Esophagus squamous epithelium (tissue), 5 donors: ENCODE results near the gene FH. TPM values are rescaled to one million over a fixed set of nuclear protein-coding genes. Genes with fewer than 3 reads are reported as not detected.

Experiments
- DNase-seq: peaks from one replicate; lab custom pipeline; 2025; lab: John Stamatoyannopoulos, UW
- H3K27ac ChIP-seq, 4 donors: fragments of 200-600 bp; sonication (generic); one replicate each; pipeline ENCODE4 v1.5.1; 2016 to 2019; ENCODE audit warnings: mild to moderate bottlenecking in 1 of 4
- H3K27me3 ChIP-seq, 4 donors: fragments of 200-600 bp; sonication (generic); 1 replicate in 3 of 4; 2 replicates in 1 of 4; pipeline versions ENCODE4 v1.5.1 to v1.6.0; 2017 to 2021; ENCODE audit warnings: antibody characterized with exemption in 1 of 4
- H3K36me3 ChIP-seq, 3 donors: fragments of 200-600 bp; sonication (generic); one replicate each; pipeline ENCODE4 v1.5.1; 2016 to 2019
- H3K4me1 ChIP-seq, 3 donors: fragments of 200-600 bp; sonication (generic); one replicate each; pipeline ENCODE4 v1.5.1; 2017 to 2019
- H3K4me3 ChIP-seq, 4 donors: fragments of 200-600 bp; sonication (generic); 1 replicate in 3 of 4; 2 replicates in 1 of 4; pipeline ENCODE4 v1.5.1; 2016 to 2019; ENCODE audit warnings: mild to moderate bottlenecking in 2 of 4, moderate library complexity in 1 of 4
- H3K9me3 ChIP-seq, 3 donors: fragments of 200-600 bp; sonication (generic); one replicate each; pipeline ENCODE4 v1.5.1; 2016 to 2019
- POLR2A ChIP-seq, 4 donors: fragments of 450-650 bp; IDR thresholded peaks; one replicate each; pipeline ENCODE4 v1.6.1; 2017; ENCODE audit warnings: antibody characterized with exemption in 4 of 4, mild to moderate bottlenecking in 4 of 4, moderate library complexity in 3 of 4
- WGBS, 2 donors: methylation state at CpG; one replicate each; pipeline ENCODE4 v1.1.5; 2018; 5-methylcytosine and 5-hydroxymethylcytosine counted together
- intact Hi-C: fragments of 100-400 bp; cut with DNase I; formaldehyde crosslinking; loops from one replicate; pipeline ENCODE4 v1.15.0; 2022
- total RNA-seq, 4 donors: library from RNA; depleted of rRNA; stranded (reverse); fragments of >200 nt; gene quantifications; one replicate each; pipeline ENCODE4 v1.1.0, GENCODE V29; 2016
- TF ChIP-seq, protein P1 (sequence below), 6 experiments: fragments of 450-650 bp in 4 of 6; fragments of 200-600 bp in 2 of 6; sonication (generic) in 2 of 6; IDR thresholded peaks; one replicate each; pipeline ENCODE4 v1.5.1; 2016 to 2019; ENCODE audit warnings: antibody characterized with exemption in 6 of 6, mild to moderate bottlenecking in 4 of 6, moderate library complexity in 4 of 6
- donor health status: DM: yes; HTN: yes; CAD: no.

FH gene
- 100 to 1,000 TPM in 1 of 4 donors, 10 to 100 TPM in 3; 44.6 to 101 (median 70.0) TPM for total RNA-seq

DNA sequence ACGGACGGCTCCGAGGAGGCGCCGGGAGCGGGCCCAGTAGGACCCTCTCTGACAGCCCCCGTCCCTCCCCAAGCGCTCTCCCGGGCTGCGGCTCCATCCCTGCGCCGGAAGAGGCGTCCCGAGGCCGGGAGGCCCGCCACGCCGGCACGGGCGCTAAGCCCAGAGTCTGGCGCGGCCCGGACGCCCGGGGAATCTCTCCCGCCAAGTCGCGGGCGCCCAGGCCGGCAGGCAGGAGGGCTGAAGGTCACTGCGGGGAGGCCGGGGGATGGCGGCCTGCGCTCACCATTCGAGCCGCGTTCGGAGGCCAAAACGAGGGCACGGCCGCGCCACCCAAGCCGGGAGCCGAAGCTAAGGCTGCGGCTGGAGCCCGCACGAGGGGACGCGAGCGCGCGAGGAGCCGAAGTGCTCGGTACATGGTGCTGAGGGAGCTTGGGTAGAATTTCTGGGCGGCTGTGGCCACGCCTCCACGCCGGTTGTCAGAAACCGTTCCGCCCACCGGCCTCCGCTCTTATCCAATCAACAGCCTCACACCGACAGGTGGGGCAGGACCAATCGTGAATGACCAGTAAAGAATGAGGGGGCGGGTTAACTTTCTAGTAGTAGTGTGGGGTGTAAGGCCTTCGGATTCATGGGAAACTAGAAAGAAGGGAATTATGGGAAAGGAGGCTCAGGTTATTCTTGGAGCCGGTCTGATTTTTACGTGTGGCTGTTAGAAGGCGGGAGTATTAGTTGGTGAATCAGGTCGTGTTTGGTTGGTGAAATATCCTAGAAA, at the start of gene FH:
TSS of gene FH (minus strand) at position 448 of the 772 bp plus-strand sequence. CDS start at position 415, 33 bp downstream.
- Histone ChIP-seq H3K27ac (peak within 1 kb of the TSS; percentile 88 to 96 (median 94)), H3K4me3 (peak within 1 kb of the TSS; percentile 75 to 98 (median 94)), H3K36me3 (peaks cover 0 to 22% (median 0%) of the 10 kb centered on the region in 3 donors), H3K4me1 (peaks cover 0 to 26% (median 7%) of the 10 kb centered on the region in 3 donors), H3K27me3 (peaks cover 0 to 27% (median 0%) of the 10 kb centered on the region in 4 donors), H3K9me3 (no peaks in the 10 kb centered on the region)
- peak; percentile 88 for DNase-seq
- WGBS, 2 donors = 0 to 1% methylated on average over 8 to 17 of the region's 70 CpGs
- intact Hi-C loops = loop anchor here (10.0 kb wide), 1 partner anchor 105 kb away; no protein-coding TSS in a partner anchor
- TF ChIP-seq POLR2A (IDR thresholded peaks at IDR 0.05) = peak in 3 of 4 donors; percentile 17 to 92 (median 75)
- TF ChIP-seq, protein P1, sequence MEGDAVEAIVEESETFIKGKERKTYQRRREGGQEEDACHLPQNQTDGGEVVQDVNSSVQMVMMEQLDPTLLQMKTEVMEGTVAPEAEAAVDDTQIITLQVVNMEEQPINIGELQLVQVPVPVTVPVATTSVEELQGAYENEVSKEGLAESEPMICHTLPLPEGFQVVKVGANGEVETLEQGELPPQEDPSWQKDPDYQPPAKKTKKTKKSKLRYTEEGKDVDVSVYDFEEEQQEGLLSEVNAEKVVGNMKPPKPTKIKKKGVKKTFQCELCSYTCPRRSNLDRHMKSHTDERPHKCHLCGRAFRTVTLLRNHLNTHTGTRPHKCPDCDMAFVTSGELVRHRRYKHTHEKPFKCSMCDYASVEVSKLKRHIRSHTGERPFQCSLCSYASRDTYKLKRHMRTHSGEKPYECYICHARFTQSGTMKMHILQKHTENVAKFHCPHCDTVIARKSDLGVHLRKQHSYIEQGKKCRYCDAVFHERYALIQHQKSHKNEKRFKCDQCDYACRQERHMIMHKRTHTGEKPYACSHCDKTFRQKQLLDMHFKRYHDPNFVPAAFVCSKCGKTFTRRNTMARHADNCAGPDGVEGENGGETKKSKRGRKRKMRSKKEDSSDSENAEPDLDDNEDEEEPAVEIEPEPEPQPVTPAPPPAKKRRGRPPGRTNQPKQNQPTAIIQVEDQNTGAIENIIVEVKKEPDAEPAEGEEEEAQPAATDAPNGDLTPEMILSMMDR (IDR thresholded peaks at IDR 0.05) = peak in 1 of 6 experiments; percentile 5

DNA sequence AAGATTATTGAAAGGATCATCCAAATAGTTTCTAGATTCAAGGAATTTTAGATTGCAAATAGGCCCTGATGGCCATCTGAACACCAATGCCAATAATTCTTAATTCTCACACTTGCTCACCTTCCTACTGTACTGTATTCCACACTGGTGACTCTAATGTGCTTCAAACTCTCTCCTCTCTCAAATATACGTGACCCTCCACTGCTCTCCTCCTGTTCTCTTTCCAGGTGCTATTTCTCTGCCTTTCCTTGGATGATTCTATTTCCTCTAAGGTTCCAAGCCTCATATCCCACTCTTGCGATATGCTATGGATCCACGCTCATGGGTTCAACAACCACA, 41.3 kb upstream of the FH start:
- H3K4me1 ChIP-seq = peaks cover 0 to 14% (median 0%) of the 10 kb centered on the region in 3 donors
- intact Hi-C loops = no loop called here
- no peaks in the 10 kb centered on the region for H3K36me3 ChIP-seq
- TF ChIP-seq, protein P1 (IDR thresholded peaks at IDR 0.05) = no peak
- TF ChIP-seq POLR2A (IDR thresholded peaks at IDR 0.05) = no peak
- H3K4me3 ChIP-seq = no peak overlapping the region
- no peaks in the 10 kb centered on the region for H3K9me3 ChIP-seq
- 88 to 91% methylated on average over 3 of the region's 3 CpGs for WGBS, 2 donors
- no peaks in the 10 kb centered on the region for H3K27me3 ChIP-seq
- no peak overlapping the region for H3K27ac ChIP-seq
- no peak for DNase-seq

DNA sequence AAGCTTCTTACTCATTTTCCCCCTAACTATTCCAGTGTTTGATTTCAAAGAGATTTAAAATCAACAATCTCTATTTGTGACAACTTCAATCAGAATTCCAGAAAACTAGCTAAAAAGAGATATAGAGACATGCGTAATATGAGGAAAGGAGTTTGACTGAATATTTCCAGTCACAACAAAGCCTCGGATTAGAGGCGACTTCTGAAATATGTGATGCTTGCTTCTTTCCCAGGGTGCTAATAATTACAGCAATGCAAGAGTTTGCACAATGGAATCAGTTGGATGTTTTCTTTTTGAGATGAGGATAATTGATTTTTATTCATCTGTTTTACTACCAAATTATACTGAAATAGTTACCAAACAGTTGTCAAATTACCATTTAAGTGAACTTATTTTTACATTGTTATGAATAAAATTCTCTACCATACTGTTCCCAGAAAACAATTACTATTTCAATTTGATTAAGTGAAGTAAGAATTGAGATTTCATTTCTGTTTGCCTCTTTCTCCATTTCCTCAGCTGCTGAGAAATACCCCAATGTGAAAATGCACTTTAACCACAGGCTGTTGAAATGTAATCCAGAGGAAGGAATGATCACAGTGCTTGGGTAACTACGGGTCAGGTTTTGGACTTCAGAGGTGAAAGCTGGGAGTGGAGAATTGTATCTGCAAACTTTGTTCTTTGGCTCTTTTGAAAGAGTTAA, 40.7 kb upstream of the FH start:
- no peak for DNase-seq
- peaks cover 0 to 14% (median 0%) of the 10 kb centered on the region in 3 donors for H3K4me1 ChIP-seq
- no peaks in the 10 kb centered on the region for H3K36me3 ChIP-seq
- no peaks in the 10 kb centered on the region for H3K9me3 ChIP-seq
- H3K27ac ChIP-seq = no peak overlapping the region
- H3K4me3 ChIP-seq = no peak overlapping the region
- TF ChIP-seq, protein P1 (IDR thresholded peaks at IDR 0.05) = no peak
- no peak for TF ChIP-seq POLR2A (IDR thresholded peaks at IDR 0.05)
- intact Hi-C loops = no loop called here
- WGBS, 2 donors = 81 to 83% methylated on average over 4 of the region's 4 CpGs
- no peaks in the 10 kb centered on the region for H3K27me3 ChIP-seq

DNA sequence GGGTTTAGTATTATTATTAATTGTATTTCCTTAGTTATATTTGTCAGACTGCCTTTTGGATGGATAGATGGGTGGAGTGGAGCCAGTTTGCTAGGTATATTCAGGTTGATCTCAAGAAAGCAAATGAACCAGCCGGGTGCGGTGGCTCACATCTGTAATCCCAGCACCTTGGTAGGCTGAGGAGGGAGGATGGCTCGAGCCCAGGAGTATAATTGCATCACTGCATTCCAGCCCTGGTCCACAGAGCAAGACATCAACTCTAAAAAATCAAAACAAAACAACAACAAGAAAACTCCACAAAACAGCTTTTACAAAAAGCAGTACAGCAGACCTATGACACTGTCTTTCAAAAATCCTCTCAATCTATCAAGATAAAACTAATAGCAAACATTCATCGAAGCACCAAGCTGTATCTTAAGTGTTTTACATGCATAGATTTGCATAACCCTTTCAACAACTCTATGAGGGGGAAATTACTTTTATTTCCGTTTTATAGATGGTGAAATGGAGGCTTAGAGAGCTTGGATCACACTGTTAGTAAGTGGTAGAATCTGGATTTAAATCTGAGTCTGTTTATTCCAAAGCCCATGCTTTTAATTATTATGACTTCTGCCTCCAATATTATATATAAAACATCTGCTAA, 38.1 kb upstream of the FH start:
- no peaks in the 10 kb centered on the region for H3K27me3 ChIP-seq
- H3K27ac ChIP-seq = no peak overlapping the region
- DNase-seq = no peak
- WGBS, 2 donors = 65 to 71% methylated on average over 5 of the region's 5 CpGs
- no peaks in the 10 kb centered on the region for H3K9me3 ChIP-seq
- no peak for TF ChIP-seq POLR2A (IDR thresholded peaks at IDR 0.05)
- TF ChIP-seq, protein P1 (IDR thresholded peaks at IDR 0.05) = no peak
- no peaks in the 10 kb centered on the region for H3K36me3 ChIP-seq
- intact Hi-C loops = no loop called here
- H3K4me3 ChIP-seq = no peak overlapping the region
- peaks cover 0 to 14% (median 0%) of the 10 kb centered on the region in 3 donors for H3K4me1 ChIP-seq
